ENCODE data around the gene NTF4.
"Not testable (repeated sequence)": the region's sequence is repeated elsewhere in the genome, so short reads cannot be mapped to it uniquely, and the experiment has no call there.

GRCh38 chr19:49049834-49050233 is 14.8 kb downstream of the NTF4 start:
- TF ChIP-seq ATF3 (IDR thresholded peaks at IDR 0.05; ENCODE audit: insufficient read depth, low read depth, low read length); EGR1 (IDR thresholded peaks at IDR 0.05; ENCODE audit: borderline replicate concordance, low read depth, low read length); CTCF (IDR thresholded peaks at IDR 0.05; ENCODE audit: control extremely low read depth in 1 of 3, insufficient read depth in 1 of 3, low read depth in 1 of 3, low read length in 3 of 3); MAX (IDR thresholded peaks at IDR 0.05); POLR2A (IDR thresholded peaks at IDR 0.05; ENCODE audit: control extremely low read depth in 1 of 2, low read depth in 2 of 2, low read length in 2 of 2): not testable (repeated sequence)

Data from H1 (cell line).